H9 (cell line): ENCODE data around the gene DNAJC22. TPM values are rescaled to one million over a fixed set of nuclear protein-coding genes. Genes with fewer than 3 reads are reported as not detected.

ENCODE experiments used
- DNase-seq: peaks from one replicate; pipeline ENCODE4 v3.0.0-alpha.2; 2017
- H2AFZ ChIP-seq: one replicate; pipeline ENCODE4 v1.6.1; 2013; ENCODE audit warnings: mild to moderate bottlenecking, low read length, control low read depth, moderate library complexity
- H2AK5ac ChIP-seq: 2 replicates; pipeline ENCODE4 v1.6.1; 2013; ENCODE audit warnings: low read length, control low read depth, mixed read lengths; ENCODE audit not compliant: insufficient read length
- H2BK120ac ChIP-seq: one replicate; pipeline ENCODE4 v1.6.1; 2013; ENCODE audit warnings: low read depth, mild to moderate bottlenecking, low read length, control low read depth, inconsistent platforms; ENCODE audit not compliant: poor library complexity, severe bottlenecking
- H2BK12ac ChIP-seq: 2 replicates; pipeline ENCODE4 v1.6.1; 2013; ENCODE audit warnings: low read length, control low read depth, mixed read lengths, low read depth; ENCODE audit not compliant: insufficient read length
- H2BK15ac ChIP-seq: 2 replicates; pipeline ENCODE4 v1.6.1; 2013; ENCODE audit warnings: low read depth, low read length, control low read depth
- H2BK20ac ChIP-seq: one replicate; pipeline ENCODE4 v1.6.1; 2013; ENCODE audit warnings: low read depth, mild to moderate bottlenecking, low read length, control low read depth, inconsistent platforms; ENCODE audit not compliant: poor library complexity, severe bottlenecking
- H2BK5ac ChIP-seq: 2 replicates; pipeline ENCODE4 v1.6.1; 2013; ENCODE audit warnings: low read length, control low read depth, mixed read lengths; ENCODE audit not compliant: insufficient read length
- H3K14ac ChIP-seq: 2 replicates; pipeline ENCODE4 v1.6.1; 2013; ENCODE audit warnings: low read length, control low read depth; ENCODE audit not compliant: insufficient read depth
- H3K18ac ChIP-seq: 2 replicates; pipeline ENCODE4 v1.6.1; 2013; ENCODE audit warnings: low read depth, mild to moderate bottlenecking, mixed read lengths, low read length, control low read depth; ENCODE audit not compliant: insufficient read length
- H3K23ac ChIP-seq: 2 replicates; pipeline ENCODE4 v1.6.1; 2013; ENCODE audit warnings: low read length, control low read depth, mixed read lengths, low read depth; ENCODE audit not compliant: insufficient read length
- H3K23me2 ChIP-seq: 2 replicates; pipeline ENCODE4 v1.6.1; 2013; ENCODE audit warnings: low read depth, mild to moderate bottlenecking, mixed read lengths, low read length, control low read depth; ENCODE audit not compliant: insufficient read length, poor library complexity, severe bottlenecking
- H3K27ac ChIP-seq: 2 replicates; pipeline ENCODE4 v1.5.1; 2013; ENCODE audit warnings: low read length, control low read depth, mixed read lengths, low read depth; ENCODE audit not compliant: insufficient read length
- H3K27me3 ChIP-seq: 2 replicates; pipeline ENCODE4 v1.6.1; 2013; ENCODE audit warnings: low read length, control low read depth, inconsistent platforms; ENCODE audit not compliant: insufficient read depth
- H3K4ac ChIP-seq: 2 replicates; pipeline ENCODE4 v1.6.1; 2013; ENCODE audit warnings: low read depth, mild to moderate bottlenecking, control low read depth, inconsistent platforms, low read length, moderate library complexity
- H3K4me1 ChIP-seq: 2 replicates; pipeline ENCODE4 v1.6.1; 2013; ENCODE audit warnings: low read length, control low read depth, inconsistent platforms; ENCODE audit not compliant: insufficient read depth
- H3K4me2 ChIP-seq: 2 replicates; pipeline ENCODE4 v1.6.1; 2013; ENCODE audit warnings: low read length, control low read depth, mixed read lengths; ENCODE audit not compliant: insufficient read length, insufficient read depth
- H3K56ac ChIP-seq: 2 replicates; pipeline ENCODE4 v1.6.1; 2013; ENCODE audit warnings: low read depth, mild to moderate bottlenecking, mixed read lengths, low read length, control low read depth; ENCODE audit not compliant: insufficient read length
- H3K79me1 ChIP-seq: 2 replicates; pipeline ENCODE4 v1.6.1; 2013; ENCODE audit warnings: low read depth, mild to moderate bottlenecking, moderate library complexity, low read length, control low read depth, inconsistent platforms; ENCODE audit not compliant: insufficient read depth, poor library complexity, severe bottlenecking
- H3K79me2 ChIP-seq: 2 replicates; pipeline ENCODE4 v1.6.1; 2013; ENCODE audit warnings: low read length, control low read depth, inconsistent platforms; ENCODE audit not compliant: insufficient read depth
- H3K9ac ChIP-seq: 2 replicates; pipeline ENCODE4 v1.6.1; 2013; ENCODE audit warnings: low read length, control low read depth, mixed read lengths; ENCODE audit not compliant: insufficient read length; ENCODE audit errors: extremely low read depth
- H3K9me3 ChIP-seq: one replicate; pipeline ENCODE4 v1.6.1; 2013; ENCODE audit warnings: low read depth, low read length, inconsistent platforms; ENCODE audit not compliant: control insufficient read depth
- H3T11ph ChIP-seq: one replicate; pipeline ENCODE4 v1.6.1; 2013; ENCODE audit warnings: mild to moderate bottlenecking, low read length, control low read depth, inconsistent platforms
- H4K20me1 ChIP-seq: one replicate; pipeline ENCODE4 v1.6.1; 2013; ENCODE audit not compliant: control insufficient read depth, insufficient read length, insufficient read depth
- H4K5ac ChIP-seq: 2 replicates; pipeline ENCODE4 v1.6.1; 2013; ENCODE audit warnings: low read depth, mild to moderate bottlenecking, mixed read lengths, low read length, control low read depth; ENCODE audit not compliant: insufficient read length
- H4K8ac ChIP-seq: replicated peaks from 2 replicates; pipeline ENCODE4 v1.6.1; 2013; ENCODE audit warnings: low read length, control low read depth, mixed read lengths, low read depth; ENCODE audit not compliant: insufficient read length
- H4K91ac ChIP-seq: 2 replicates; pipeline ENCODE4 v1.6.1; 2013; ENCODE audit warnings: low read depth, mild to moderate bottlenecking, moderate library complexity, mixed read lengths, low read length, control low read depth; ENCODE audit not compliant: insufficient read length
- H3K27ac Mint-ChIP-seq, 3 experiments: 2 replicates in 2 of 3; 3 replicates in 1 of 3; pipeline ENCODE4 v1.8.0; 2020 to 2021; ENCODE audit warnings: mixed read lengths in 3 of 3, mild to moderate bottlenecking in 1 of 3, moderate library complexity in 1 of 3
- H3K27me3 Mint-ChIP-seq: 2 replicates; pipeline ENCODE4 v1.8.0; 2021; ENCODE audit warnings: low read depth, mild to moderate bottlenecking, moderate library complexity, mixed read lengths
- H3K36me3 Mint-ChIP-seq, 3 experiments: 2 replicates in 2 of 3; 3 replicates in 1 of 3; pipeline ENCODE4 v1.8.0; 2020 to 2021; ENCODE audit warnings: low read depth in 3 of 3, mixed read lengths in 3 of 3; ENCODE audit not compliant: insufficient read depth in 1 of 3
- H3K4me1 Mint-ChIP-seq, 2 experiments: 2 replicates each; pipeline ENCODE4 v1.8.0; 2020; ENCODE audit warnings: mixed read lengths in 2 of 2
- H3K4me3 Mint-ChIP-seq, 2 experiments: 2 replicates in 1 of 2; 3 replicates in 1 of 2; pipeline ENCODE4 v1.8.0; 2020 to 2021; ENCODE audit warnings: mild to moderate bottlenecking in 2 of 2, mixed read lengths in 2 of 2, moderate library complexity in 1 of 2
- H3K9me3 Mint-ChIP-seq, 2 experiments: 2 replicates in 1 of 2; 3 replicates in 1 of 2; pipeline ENCODE4 v1.8.0; 2020; ENCODE audit warnings: mild to moderate bottlenecking in 2 of 2, mixed read lengths in 2 of 2, moderate library complexity in 1 of 2
- WGBS: extraction: QIAGEN DNeasy Blood & Tissue Kit; methylation state at CpG from one replicate; pipeline ENCODE4 v1.1.7; 2013; ENCODE audit warnings: missing lambda C conversion rate, low lambda C conversion rate, mixed read lengths; ENCODE audit not compliant: insufficient read length; ENCODE audit errors: extremely low coverage; 5-methylcytosine and 5-hydroxymethylcytosine counted together
- total RNA-seq: library from RNA; stranded (reverse); gene quantifications from 2 replicates; pipeline ENCODE4 v1.2.1, GENCODE V29; 2021
- TF ChIP-seq, protein P1 (sequence below): fragments of 200-600 bp; sonication (generic); conservative IDR thresholded peaks from 3 replicates; pipeline ENCODE4 v1.8.0; 2021; ENCODE audit warnings: antibody characterized with exemption, mild to moderate bottlenecking

DNAJC22 gene
- total RNA-seq, 1 experiment from 2014 or later: 3.2 TPM

GRCh38 chr12:49334226-49334625 lies 12.5 kb upstream of the DNAJC22 start:
- Mint-ChIP-seq H3K9me3 (peaks cover 0 to 3% of the 10 kb centered on the region in 2 experiments; a peak in 1 of 5 replicates), H3K27me3 (peaks cover 68% of the 10 kb centered on the region), H3K27ac (no peak overlapping the region), H3K36me3 (peaks cover 7 to 20% (median 19%) of the 10 kb centered on the region in 3 experiments; a peak in 6 of 7 replicates), H3K4me3 (no peak overlapping the region), H3K4me1 (peaks cover 20 to 26% of the 10 kb centered on the region in 2 experiments)
- H3K14ac ChIP-seq: no peak overlapping the region
- H2BK20ac ChIP-seq: no peak overlapping the region
- H3K9ac ChIP-seq: no peak overlapping the region
- H3K56ac ChIP-seq: no peak overlapping the region
- H4K91ac ChIP-seq: no peak overlapping the region
- H4K20me1 ChIP-seq: no peaks in the 10 kb centered on the region
- H3T11ph ChIP-seq: no peak overlapping the region
- DNase-seq: no peak
- TF ChIP-seq, protein P1, sequence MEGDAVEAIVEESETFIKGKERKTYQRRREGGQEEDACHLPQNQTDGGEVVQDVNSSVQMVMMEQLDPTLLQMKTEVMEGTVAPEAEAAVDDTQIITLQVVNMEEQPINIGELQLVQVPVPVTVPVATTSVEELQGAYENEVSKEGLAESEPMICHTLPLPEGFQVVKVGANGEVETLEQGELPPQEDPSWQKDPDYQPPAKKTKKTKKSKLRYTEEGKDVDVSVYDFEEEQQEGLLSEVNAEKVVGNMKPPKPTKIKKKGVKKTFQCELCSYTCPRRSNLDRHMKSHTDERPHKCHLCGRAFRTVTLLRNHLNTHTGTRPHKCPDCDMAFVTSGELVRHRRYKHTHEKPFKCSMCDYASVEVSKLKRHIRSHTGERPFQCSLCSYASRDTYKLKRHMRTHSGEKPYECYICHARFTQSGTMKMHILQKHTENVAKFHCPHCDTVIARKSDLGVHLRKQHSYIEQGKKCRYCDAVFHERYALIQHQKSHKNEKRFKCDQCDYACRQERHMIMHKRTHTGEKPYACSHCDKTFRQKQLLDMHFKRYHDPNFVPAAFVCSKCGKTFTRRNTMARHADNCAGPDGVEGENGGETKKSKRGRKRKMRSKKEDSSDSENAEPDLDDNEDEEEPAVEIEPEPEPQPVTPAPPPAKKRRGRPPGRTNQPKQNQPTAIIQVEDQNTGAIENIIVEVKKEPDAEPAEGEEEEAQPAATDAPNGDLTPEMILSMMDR: no peak
- no peaks in the 10 kb centered on the region for H3K79me1 ChIP-seq
- H3K4ac ChIP-seq: no peak overlapping the region
- H2BK12ac ChIP-seq: no peak overlapping the region
- no peak overlapping the region for H2BK15ac ChIP-seq
- H3K4me1 ChIP-seq: no peaks in the 10 kb centered on the region
- H3K9me3 ChIP-seq: no peaks in the 10 kb centered on the region
- H4K5ac ChIP-seq: no peak overlapping the region
- no peak overlapping the region for H3K18ac ChIP-seq
- H3K79me2 ChIP-seq: no peaks in the 10 kb centered on the region
- H2BK120ac ChIP-seq: no peak overlapping the region
- no peak overlapping the region for H2BK5ac ChIP-seq
- peaks cover 44% of the 10 kb centered on the region; the same call in 1 of the 2 replicates for H3K27me3 ChIP-seq
- peaks cover 9% of the 10 kb centered on the region for H3K23me2 ChIP-seq
- no peak overlapping the region for H2AFZ ChIP-seq
- no peak overlapping the region for H4K8ac ChIP-seq
- WGBS: no CpG with 5 or more reads among the region's 19 CpGs
- no peak overlapping the region for H3K4me2 ChIP-seq
- no peak overlapping the region for H3K23ac ChIP-seq
- H2AK5ac ChIP-seq: no peak overlapping the region
- no peak overlapping the region for H3K27ac ChIP-seq
